ENCODE measurements around the gene KYAT1. TPM values are rescaled to one million over a fixed set of nuclear protein-coding genes. Genes with fewer than 3 reads are reported as not detected.

KYAT1 gene
- total RNA-seq, 1 experiment from 2014 or later, result 7.5 TPM

Other genes starting within 250 kb of the KYAT1 start
- 49.5 and 52.1 TPM in 2 replicates for gene DYNC2I2, start 225.1 kb downstream of the KYAT1 start, total RNA-seq (2014; rRNA removed; shearing (Covaris generic))
- gene SET, start 192.7 kb downstream of the KYAT1 start, total RNA-seq (2014; rRNA removed; shearing (Covaris generic)), result 797 and 827 TPM in 2 replicates
- gene PKN3, start 179.4 kb downstream of the KYAT1 start, total RNA-seq (2014; rRNA removed; shearing (Covaris generic)), result 3.2 and 4.4 TPM in 2 replicates
- 65.2 and 74.1 TPM in 2 replicates for gene ZDHHC12, start 157.8 kb downstream of the KYAT1 start, total RNA-seq (2014; rRNA removed; shearing (Covaris generic))
- 14.3 and 14.4 TPM in 2 replicates for gene ZER1, start 110.0 kb downstream of the KYAT1 start, total RNA-seq (2014; rRNA removed; shearing (Covaris generic))
- 10.5 and 12.0 TPM in 2 replicates for gene TBC1D13, start 94.7 kb downstream of the KYAT1 start, total RNA-seq (2014; rRNA removed; shearing (Covaris generic))
- gene ENDOG, start 63.5 kb downstream of the KYAT1 start, total RNA-seq (2014; rRNA removed; shearing (Covaris generic)), result 24.6 and 26.2 TPM in 2 replicates
- gene SPOUT1, start 52.2 kb downstream of the KYAT1 start, total RNA-seq (2014; rRNA removed; shearing (Covaris generic)), result 39.6 and 40.3 TPM in 2 replicates
- 36.0 and 38.3 TPM in 2 replicates for gene LRRC8A, start 183 bp upstream of the KYAT1 start, total RNA-seq (2014; rRNA removed; shearing (Covaris generic))
- gene PHYHD1, start 39.0 kb upstream of the KYAT1 start, total RNA-seq (2014; rRNA removed; shearing (Covaris generic)), result 4.5 and 5.2 TPM in 2 replicates
- 40.1 and 41.7 TPM in 2 replicates for gene DOLK, start 65.7 kb upstream of the KYAT1 start, total RNA-seq (2014; rRNA removed; shearing (Covaris generic))
- 33.9 and 35.2 TPM in 2 replicates for gene NUP188, start 65.7 kb upstream of the KYAT1 start, total RNA-seq (2014; rRNA removed; shearing (Covaris generic))
- gene SH3GLB2, start 146.4 kb upstream of the KYAT1 start, total RNA-seq (2014; rRNA removed; shearing (Covaris generic)), result 24.4 and 28.3 TPM in 2 replicates
- 13.7 TPM in 2 replicates for gene MIGA2, start 154.7 kb upstream of the KYAT1 start, total RNA-seq (2014; rRNA removed; shearing (Covaris generic))
- gene DOLPP1, start 199.2 kb upstream of the KYAT1 start, total RNA-seq (2014; rRNA removed; shearing (Covaris generic)), result 12.4 and 12.9 TPM in 2 replicates
- gene CRAT, start 228.8 kb upstream of the KYAT1 start, total RNA-seq (2014; rRNA removed; shearing (Covaris generic)), result 9.4 and 12.7 TPM in 2 replicates
- gene PTPA, start 229.5 kb upstream of the KYAT1 start, total RNA-seq (2014; rRNA removed; shearing (Covaris generic)), result 88.1 and 95.8 TPM in 2 replicates